NK-92 (cell line): ENCODE measurements around the gene VSX2.

Experiments
- DNase-seq: peaks from one replicate; lab custom pipeline; 2025; ENCODE audit not compliant: unreplicated experiment; lab: John Stamatoyannopoulos, UW

The VSX2 gene

DNA sequence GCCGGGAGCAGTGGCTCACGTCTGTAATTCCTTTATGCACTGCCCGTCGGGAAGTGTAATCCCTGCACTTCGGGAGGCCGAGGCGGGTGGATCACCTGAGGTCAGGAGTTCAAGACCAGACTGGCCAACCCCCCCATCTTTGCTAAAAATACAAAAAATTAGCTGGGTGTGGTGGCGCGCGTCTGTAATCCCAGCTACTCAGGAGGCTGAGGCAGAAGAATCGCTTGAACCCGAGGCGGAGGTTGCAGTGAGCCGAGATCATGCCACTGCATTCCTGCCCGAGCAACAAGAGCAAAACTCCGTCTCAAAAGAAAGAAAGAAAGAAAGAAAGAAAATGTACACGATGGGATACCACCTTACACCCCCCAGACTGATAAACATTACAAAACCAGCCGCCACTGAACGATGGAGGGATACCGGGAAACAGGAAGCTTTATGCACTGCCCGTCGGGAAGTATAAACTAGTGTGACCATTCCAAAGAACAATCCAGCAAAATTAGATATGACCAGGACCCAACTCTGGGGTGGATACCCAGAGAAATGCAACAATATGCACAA, 62.4 kb downstream of the VSX2 start:
- no peak for DNase-seq

DNA sequence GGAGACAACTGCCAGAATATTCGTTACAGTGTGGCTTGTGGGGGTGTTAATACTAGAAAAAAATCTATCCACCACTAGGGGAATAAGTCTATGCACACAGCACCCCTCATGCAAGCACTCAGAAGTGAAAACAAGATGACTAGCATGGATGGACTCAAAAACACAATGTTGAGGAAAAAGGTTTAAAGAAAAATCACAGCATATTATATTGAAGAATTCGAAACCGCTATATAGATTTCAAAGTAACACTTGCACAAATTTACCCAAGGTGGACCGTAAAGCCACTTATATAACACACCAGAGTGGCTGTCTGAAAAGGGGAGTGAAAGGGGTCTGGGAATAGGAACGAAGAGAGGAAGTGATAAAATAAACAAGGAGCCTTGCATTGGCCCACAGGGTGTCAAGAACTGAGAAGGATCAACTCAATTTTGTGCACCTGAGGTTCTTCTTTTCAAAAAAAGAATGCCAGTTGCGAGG, 62.9 kb downstream of the VSX2 start:
- DNase-seq = no peak

- DNase-seq = no peak
Measured at GRCh38 chr14:74302634-74303569, 63.7 kb downstream of the VSX2 start, which contains the start of gene ABCD4. ABCD4 (minus strand) TSS chr14:74302934; CDS start chr14:74302912, 22 bp downstream.

- DNase-seq = no peak
Measured at GRCh38 chr14:74308695-74309094, 69.4 kb downstream of the VSX2 start.

GRCh38 chr14:74309125-74310022, 70.1 kb downstream of the VSX2 start:
- no peak for DNase-seq

GRCh38 chr14:74312161-74312560, 72.9 kb downstream of the VSX2 start:
- no peak for DNase-seq
